GM23338 (cell line): ENCODE results near the gene SH2D6. TPM values are rescaled to one million over a fixed set of nuclear protein-coding genes. Genes with fewer than 3 reads are reported as not detected.

ENCODE experiments used
- ATAC-seq: fragments of 200-7000 bp; cut with Tn5 transposase; 3 replicates; pipeline ENCODE4 v1.9.1; 2020
- DNase-seq: peaks from one replicate; pipeline ENCODE4 v3.0.0-alpha.2; 2015; ENCODE audit warnings: low spot score
- H2AFZ ChIP-seq: fragments of 200-600 bp; sonication (generic); 2 replicates; pipeline ENCODE4 v1.8.0; 2016; ENCODE audit warnings: antibody characterized with exemption, mild to moderate bottlenecking, moderate library complexity
- H3F3A ChIP-seq: fragments of 200-600 bp; sonication (generic); replicated peaks from 2 replicates; pipeline ENCODE4 v1.8.0; 2017; ENCODE audit warnings: antibody characterized with exemption, mixed run types, low read depth
- H3K27ac ChIP-seq: fragments of 200-600 bp; sonication (generic); 2 replicates; pipeline ENCODE4 v1.6.1; 2016; ENCODE audit warnings: low read depth
- H3K27me3 ChIP-seq: fragments of 200-600 bp; sonication (generic); 2 replicates; pipeline ENCODE4 v1.8.0; 2016; ENCODE audit warnings: mild to moderate bottlenecking, mixed run types, moderate library complexity; ENCODE audit not compliant: insufficient read depth
- H3K36me3 ChIP-seq: fragments of 200-600 bp; sonication (generic); 2 replicates; pipeline ENCODE4 v1.8.0; 2016; ENCODE audit warnings: mild to moderate bottlenecking; ENCODE audit not compliant: insufficient read depth
- H3K4me1 ChIP-seq: fragments of 200-600 bp; sonication (generic); 2 replicates; pipeline ENCODE4 v1.8.0; 2016; ENCODE audit warnings: mild to moderate bottlenecking, moderate library complexity; ENCODE audit not compliant: insufficient read depth
- H3K4me2 ChIP-seq: fragments of 200-600 bp; sonication (generic); 2 replicates; pipeline ENCODE4 v1.7.1; 2017; ENCODE audit warnings: mixed run types
- H3K4me3 ChIP-seq: fragments of 200-600 bp; sonication (generic); 2 replicates; pipeline ENCODE4 v1.6.1; 2016; ENCODE audit warnings: mixed run types
- H3K79me2 ChIP-seq: fragments of 200-600 bp; sonication (generic); replicated peaks from 2 replicates; pipeline ENCODE4 v1.8.0; 2017; ENCODE audit warnings: mild to moderate bottlenecking; ENCODE audit not compliant: insufficient read depth
- H3K9me2 ChIP-seq: fragments of 200-600 bp; sonication (generic); 2 replicates; pipeline ENCODE4 v1.8.0; 2017; ENCODE audit not compliant: insufficient read depth
- H4K20me1 ChIP-seq: fragments of 200-600 bp; sonication (generic); replicated peaks from 2 replicates; pipeline ENCODE4 v1.8.0; 2017; ENCODE audit warnings: mild to moderate bottlenecking; ENCODE audit not compliant: insufficient read depth
- H3K27ac Mint-ChIP-seq: 2 replicates; pipeline ENCODE4 v1.8.0; 2020; ENCODE audit warnings: inconsistent platforms, mild to moderate bottlenecking, moderate library complexity, mixed read lengths
- H3K27me3 Mint-ChIP-seq: 3 replicates; pipeline ENCODE4 v1.8.0; 2022; ENCODE audit warnings: low read depth, mild to moderate bottlenecking, moderate library complexity, mixed read lengths, inconsistent platforms; ENCODE audit not compliant: insufficient read depth, poor library complexity
- H3K36me3 Mint-ChIP-seq: 3 replicates; pipeline ENCODE4 v1.8.0; 2021; ENCODE audit warnings: low read depth, mild to moderate bottlenecking, inconsistent platforms, moderate library complexity, mixed read lengths
- H3K4me1 Mint-ChIP-seq: 3 replicates; pipeline ENCODE4 v1.8.0; 2020; ENCODE audit warnings: mild to moderate bottlenecking, inconsistent platforms, mixed read lengths
- H3K4me3 Mint-ChIP-seq: 3 replicates; pipeline ENCODE4 v1.8.0; 2021; ENCODE audit warnings: moderate library complexity, mild to moderate bottlenecking, inconsistent platforms, mixed read lengths
- H3K9me3 Mint-ChIP-seq: 3 replicates; pipeline ENCODE4 v1.8.0; 2020; ENCODE audit warnings: moderate library complexity, mild to moderate bottlenecking, inconsistent platforms, mixed read lengths
- CREB1 ChIP-seq: fragments of 250-450 bp; sonication (Bioruptor Pico); IDR thresholded peaks from 2 replicates; pipeline ENCODE4 v1.5.0; 2020; ENCODE audit warnings: low read depth, mild to moderate bottlenecking, moderate library complexity
- EZH2phosphoT487 ChIP-seq: fragments of 200-600 bp; sonication (generic); IDR thresholded peaks from one replicate; pipeline ENCODE4 v1.8.1; 2018; ENCODE audit warnings: antibody characterized with exemption; ENCODE audit not compliant: unreplicated experiment
- JUNB ChIP-seq: IDR thresholded peaks from one replicate; pipeline ENCODE4 v1.6.1; 2016; ENCODE audit warnings: antibody characterized with exemption; ENCODE audit not compliant: unreplicated experiment
- NANOG ChIP-seq: IDR thresholded peaks from 2 replicates; pipeline ENCODE4 v1.6.1; 2016; ENCODE audit warnings: antibody characterized with exemption, borderline replicate concordance
- POLR2AphosphoS5 ChIP-seq: IDR thresholded peaks from 2 replicates; pipeline ENCODE4 v1.6.1; 2016; ENCODE audit warnings: antibody characterized with exemption, low read depth
- ZNF114 ChIP-seq: fragments of 250-450 bp; sonication (Bioruptor Pico); IDR thresholded peaks from 2 replicates; pipeline ENCODE4 v1.5.0; 2020; ENCODE audit warnings: mild to moderate bottlenecking, moderate library complexity
- ZNF331 ChIP-seq: fragments of 250-450 bp; sonication (Bioruptor Pico); IDR thresholded peaks from 2 replicates; pipeline ENCODE4 v1.5.0; 2020; ENCODE audit warnings: low read depth, mild to moderate bottlenecking, moderate library complexity
- polyA plus RNA-seq: library from polyadenylated mRNA; unstranded; fragments of >200 nt; fragmentation: Nextera tagmentation; extraction: Ambion mirVana; gene quantifications from 2 replicates; pipeline ENCODE4 v1.2.1, GENCODE V29; 2016
- total RNA-seq: library from RNA; depleted of rRNA; stranded (reverse); fragments of >200 nt; shearing (Covaris generic); gene quantifications from 2 replicates; pipeline ENCODE4 v1.2.3, GENCODE V29; 2014
- TF ChIP-seq, protein P1 (sequence below): IDR thresholded peaks from one replicate; pipeline ENCODE4 v1.6.1; 2018; ENCODE audit warnings: antibody characterized with exemption; ENCODE audit not compliant: unreplicated experiment
- TF ChIP-seq, protein P2 (sequence below), 2 experiments: fragments of 200-600 bp in 1 of 2; sonication (generic) in 1 of 2; conservative IDR thresholded peaks; 2 replicates each; pipeline versions ENCODE4 v1.5.1 to v1.6.1; 2016 to 2017; ENCODE audit warnings: antibody characterized with exemption in 2 of 2, low read depth in 2 of 2, mild to moderate bottlenecking in 2 of 2, moderate library complexity in 1 of 2
- TF ChIP-seq, protein P3 (sequence below): fragments of 250-450 bp; sonication (Bioruptor Pico); IDR thresholded peaks from 2 replicates; pipeline ENCODE4 v1.5.0; 2020; ENCODE audit warnings: mild to moderate bottlenecking, moderate library complexity

Gene SH2D6
- total and polyA plus RNA-seq, 2 experiments from 2014 or later: 0.37 TPM; not detected in 1

DNA sequence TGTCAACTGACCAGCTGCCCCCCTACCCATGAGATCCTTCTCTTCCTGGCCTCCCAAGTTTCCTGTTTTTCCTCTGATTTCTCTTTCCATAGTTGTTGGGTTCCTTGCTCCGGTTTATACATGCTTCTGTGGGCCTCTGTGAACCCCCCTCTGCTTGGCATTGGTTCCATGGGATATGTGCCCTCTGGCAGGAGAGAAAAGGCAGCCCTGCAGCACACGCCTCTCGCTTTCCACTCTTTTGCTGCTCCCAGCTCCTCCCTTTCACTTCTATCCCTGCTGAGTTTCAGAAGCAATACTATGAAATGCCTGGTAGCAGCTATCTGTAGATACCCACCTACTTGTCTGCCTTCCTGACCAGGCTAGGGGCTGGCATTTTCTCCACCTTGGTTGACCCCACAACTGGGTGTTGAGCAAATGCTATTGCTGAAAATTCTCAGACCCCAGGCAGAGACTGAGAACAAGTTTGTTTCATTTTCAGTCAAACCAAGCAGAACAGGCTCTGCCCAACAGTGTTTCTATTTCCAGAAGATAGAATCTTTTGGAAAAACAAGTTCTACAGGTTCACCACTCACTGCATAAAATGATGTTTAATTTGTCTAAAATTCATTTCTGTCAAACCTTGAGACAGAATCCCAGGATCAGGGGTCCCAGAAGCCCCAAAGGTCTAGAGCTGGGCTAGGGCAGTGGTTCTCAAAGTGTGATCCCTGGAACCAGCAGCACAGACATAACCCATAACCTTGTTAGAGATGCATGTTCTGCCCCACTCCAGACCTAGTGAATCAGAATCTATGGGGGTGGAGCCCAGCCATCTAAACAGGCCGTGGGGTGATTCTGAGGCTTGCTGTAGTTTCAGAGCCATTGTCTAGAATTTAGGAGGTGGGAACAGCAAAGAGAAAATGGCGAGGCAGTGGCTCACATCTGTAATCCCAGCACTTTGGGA is 21.7 kb upstream of the SH2D6 start:
- no peak overlapping the region for H3K27ac Mint-ChIP-seq
- peaks cover 5% of the 10 kb centered on the region for H3K27me3 Mint-ChIP-seq
- Histone ChIP-seq H3K9me2 (no peaks in the 10 kb centered on the region), H3K36me3 (no peaks in the 10 kb centered on the region; the same call in 1 of the 2 replicates), H3K27me3 (no peaks in the 10 kb centered on the region), H4K20me1 (no peaks in the 10 kb centered on the region), H3F3A (0 out of 2 replicates have a peak, but pooled peaks cover 4% of the 10 kb centered on the region), H3K4me2 (no peak overlapping the region), H3K4me3 (no peak overlapping the region), H3K27ac (no peak overlapping the region), H3K4me1 (no peaks in the 10 kb centered on the region), H3K79me2 (no peaks in the 10 kb centered on the region), H2AFZ (no peak overlapping the region)
- no peak for ATAC-seq
- DNase-seq: no peak
- H3K4me3 Mint-ChIP-seq: no peak overlapping the region
- peaks cover 11% of the 10 kb centered on the region; the same call in 1 of the 3 replicates for H3K36me3 Mint-ChIP-seq
- H3K9me3 Mint-ChIP-seq: no peaks in the 10 kb centered on the region
- no peak for TF ChIP-seq ZNF331 (CRISPR knock-in tag)
- TF ChIP-seq, protein P1, sequence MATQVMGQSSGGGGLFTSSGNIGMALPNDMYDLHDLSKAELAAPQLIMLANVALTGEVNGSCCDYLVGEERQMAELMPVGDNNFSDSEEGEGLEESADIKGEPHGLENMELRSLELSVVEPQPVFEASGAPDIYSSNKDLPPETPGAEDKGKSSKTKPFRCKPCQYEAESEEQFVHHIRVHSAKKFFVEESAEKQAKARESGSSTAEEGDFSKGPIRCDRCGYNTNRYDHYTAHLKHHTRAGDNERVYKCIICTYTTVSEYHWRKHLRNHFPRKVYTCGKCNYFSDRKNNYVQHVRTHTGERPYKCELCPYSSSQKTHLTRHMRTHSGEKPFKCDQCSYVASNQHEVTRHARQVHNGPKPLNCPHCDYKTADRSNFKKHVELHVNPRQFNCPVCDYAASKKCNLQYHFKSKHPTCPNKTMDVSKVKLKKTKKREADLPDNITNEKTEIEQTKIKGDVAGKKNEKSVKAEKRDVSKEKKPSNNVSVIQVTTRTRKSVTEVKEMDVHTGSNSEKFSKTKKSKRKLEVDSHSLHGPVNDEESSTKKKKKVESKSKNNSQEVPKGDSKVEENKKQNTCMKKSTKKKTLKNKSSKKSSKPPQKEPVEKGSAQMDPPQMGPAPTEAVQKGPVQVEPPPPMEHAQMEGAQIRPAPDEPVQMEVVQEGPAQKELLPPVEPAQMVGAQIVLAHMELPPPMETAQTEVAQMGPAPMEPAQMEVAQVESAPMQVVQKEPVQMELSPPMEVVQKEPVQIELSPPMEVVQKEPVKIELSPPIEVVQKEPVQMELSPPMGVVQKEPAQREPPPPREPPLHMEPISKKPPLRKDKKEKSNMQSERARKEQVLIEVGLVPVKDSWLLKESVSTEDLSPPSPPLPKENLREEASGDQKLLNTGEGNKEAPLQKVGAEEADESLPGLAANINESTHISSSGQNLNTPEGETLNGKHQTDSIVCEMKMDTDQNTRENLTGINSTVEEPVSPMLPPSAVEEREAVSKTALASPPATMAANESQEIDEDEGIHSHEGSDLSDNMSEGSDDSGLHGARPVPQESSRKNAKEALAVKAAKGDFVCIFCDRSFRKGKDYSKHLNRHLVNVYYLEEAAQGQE: no peak
- no peak for TF ChIP-seq EZH2phosphoT487
- no peak for TF ChIP-seq ZNF114
- TF ChIP-seq POLR2AphosphoS5: no peak
- TF ChIP-seq NANOG: no peak
- no peak for TF ChIP-seq JUNB
- TF ChIP-seq CREB1: no peak
- TF ChIP-seq, protein P2, sequence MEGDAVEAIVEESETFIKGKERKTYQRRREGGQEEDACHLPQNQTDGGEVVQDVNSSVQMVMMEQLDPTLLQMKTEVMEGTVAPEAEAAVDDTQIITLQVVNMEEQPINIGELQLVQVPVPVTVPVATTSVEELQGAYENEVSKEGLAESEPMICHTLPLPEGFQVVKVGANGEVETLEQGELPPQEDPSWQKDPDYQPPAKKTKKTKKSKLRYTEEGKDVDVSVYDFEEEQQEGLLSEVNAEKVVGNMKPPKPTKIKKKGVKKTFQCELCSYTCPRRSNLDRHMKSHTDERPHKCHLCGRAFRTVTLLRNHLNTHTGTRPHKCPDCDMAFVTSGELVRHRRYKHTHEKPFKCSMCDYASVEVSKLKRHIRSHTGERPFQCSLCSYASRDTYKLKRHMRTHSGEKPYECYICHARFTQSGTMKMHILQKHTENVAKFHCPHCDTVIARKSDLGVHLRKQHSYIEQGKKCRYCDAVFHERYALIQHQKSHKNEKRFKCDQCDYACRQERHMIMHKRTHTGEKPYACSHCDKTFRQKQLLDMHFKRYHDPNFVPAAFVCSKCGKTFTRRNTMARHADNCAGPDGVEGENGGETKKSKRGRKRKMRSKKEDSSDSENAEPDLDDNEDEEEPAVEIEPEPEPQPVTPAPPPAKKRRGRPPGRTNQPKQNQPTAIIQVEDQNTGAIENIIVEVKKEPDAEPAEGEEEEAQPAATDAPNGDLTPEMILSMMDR (conservative IDR thresholded peaks at IDR 0.05; ENCODE audit: low read depth in 2 of 2): no peak
- TF ChIP-seq, protein P3, sequence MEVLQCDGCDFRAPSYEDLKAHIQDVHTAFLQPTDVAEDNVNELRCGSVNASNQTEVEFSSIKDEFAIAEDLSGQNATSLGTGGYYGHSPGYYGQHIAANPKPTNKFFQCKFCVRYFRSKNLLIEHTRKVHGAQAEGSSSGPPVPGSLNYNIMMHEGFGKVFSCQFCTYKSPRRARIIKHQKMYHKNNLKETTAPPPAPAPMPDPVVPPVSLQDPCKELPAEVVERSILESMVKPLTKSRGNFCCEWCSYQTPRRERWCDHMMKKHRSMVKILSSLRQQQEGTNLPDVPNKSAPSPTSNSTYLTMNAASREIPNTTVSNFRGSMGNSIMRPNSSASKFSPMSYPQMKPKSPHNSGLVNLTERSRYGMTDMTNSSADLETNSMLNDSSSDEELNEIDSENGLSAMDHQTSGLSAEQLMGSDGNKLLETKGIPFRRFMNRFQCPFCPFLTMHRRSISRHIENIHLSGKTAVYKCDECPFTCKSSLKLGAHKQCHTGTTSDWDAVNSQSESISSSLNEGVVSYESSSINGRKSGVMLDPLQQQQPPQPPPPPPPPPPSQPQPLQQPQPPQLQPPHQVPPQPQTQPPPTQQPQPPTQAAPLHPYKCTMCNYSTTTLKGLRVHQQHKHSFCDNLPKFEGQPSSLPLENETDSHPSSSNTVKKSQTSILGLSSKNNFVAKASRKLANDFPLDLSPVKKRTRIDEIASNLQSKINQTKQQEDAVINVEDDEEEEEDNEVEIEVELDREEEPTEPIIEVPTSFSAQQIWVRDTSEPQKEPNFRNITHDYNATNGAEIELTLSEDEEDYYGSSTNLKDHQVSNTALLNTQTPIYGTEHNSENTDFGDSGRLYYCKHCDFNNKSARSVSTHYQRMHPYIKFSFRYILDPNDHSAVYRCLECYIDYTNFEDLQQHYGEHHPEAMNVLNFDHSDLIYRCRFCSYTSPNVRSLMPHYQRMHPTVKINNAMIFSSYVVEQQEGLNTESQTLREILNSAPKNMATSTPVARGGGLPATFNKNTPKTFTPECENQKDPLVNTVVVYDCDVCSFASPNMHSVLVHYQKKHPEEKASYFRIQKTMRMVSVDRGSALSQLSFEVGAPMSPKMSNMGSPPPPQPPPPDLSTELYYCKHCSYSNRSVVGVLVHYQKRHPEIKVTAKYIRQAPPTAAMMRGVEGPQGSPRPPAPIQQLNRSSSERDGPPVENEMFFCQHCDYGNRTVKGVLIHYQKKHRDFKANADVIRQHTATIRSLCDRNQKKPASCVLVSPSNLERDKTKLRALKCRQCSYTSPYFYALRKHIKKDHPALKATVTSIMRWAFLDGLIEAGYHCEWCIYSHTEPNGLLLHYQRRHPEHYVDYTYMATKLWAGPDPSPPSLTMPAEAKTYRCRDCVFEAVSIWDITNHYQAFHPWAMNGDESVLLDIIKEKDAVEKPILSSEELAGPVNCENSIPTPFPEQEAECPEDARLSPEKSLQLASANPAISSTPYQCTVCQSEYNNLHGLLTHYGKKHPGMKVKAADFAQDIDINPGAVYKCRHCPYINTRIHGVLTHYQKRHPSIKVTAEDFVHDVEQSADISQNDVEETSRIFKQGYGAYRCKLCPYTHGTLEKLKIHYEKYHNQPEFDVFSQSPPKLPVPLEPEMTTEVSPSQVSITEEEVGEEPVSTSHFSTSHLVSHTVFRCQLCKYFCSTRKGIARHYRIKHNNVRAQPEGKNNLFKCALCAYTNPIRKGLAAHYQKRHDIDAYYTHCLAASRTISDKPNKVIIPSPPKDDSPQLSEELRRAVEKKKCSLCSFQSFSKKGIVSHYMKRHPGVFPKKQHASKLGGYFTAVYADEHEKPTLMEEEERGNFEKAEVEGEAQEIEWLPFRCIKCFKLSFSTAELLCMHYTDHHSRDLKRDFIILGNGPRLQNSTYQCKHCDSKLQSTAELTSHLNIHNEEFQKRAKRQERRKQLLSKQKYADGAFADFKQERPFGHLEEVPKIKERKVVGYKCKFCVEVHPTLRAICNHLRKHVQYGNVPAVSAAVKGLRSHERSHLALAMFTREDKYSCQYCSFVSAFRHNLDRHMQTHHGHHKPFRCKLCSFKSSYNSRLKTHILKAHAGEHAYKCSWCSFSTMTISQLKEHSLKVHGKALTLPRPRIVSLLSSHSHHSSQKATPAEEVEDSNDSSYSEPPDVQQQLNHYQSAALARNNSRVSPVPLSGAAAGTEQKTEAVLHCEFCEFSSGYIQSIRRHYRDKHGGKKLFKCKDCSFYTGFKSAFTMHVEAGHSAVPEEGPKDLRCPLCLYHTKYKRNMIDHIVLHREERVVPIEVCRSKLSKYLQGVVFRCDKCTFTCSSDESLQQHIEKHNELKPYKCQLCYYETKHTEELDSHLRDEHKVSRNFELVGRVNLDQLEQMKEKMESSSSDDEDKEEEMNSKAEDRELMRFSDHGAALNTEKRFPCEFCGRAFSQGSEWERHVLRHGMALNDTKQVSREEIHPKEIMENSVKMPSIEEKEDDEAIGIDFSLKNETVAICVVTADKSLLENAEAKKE: no peak
- H3K4me1 Mint-ChIP-seq: peaks cover 12% of the 10 kb centered on the region
